ENCODE results near the gene TINAG. TPM values are rescaled to one million over a fixed set of nuclear protein-coding genes. Genes with fewer than 3 reads are reported as not detected.

The TINAG gene
- total and polyA plus RNA-seq, 2 donors (not counting 3 experiments of a cell fraction or from before 2014, with no cell fraction given): not detected

DNA sequence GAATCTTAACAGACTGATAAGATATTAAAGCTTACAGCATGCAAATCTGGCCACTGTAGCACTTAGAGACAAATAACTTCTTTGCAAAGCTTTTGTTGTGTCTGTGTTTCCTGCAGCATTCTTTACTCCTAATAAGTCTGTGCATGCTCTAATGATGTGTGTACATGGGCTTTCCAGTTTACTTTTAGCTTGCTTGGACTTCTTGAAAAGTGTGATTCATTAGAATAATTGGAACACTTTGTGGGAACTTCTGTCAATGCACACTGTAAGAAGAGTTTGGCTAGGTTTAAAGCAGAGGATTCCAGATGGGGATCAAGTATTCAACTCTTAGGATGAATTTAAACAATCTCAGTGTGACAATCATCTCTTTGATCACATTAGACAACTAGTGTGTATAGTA lies 22.1 kb upstream of the TINAG start:
- Histone ChIP-seq H3K27me3 (ENCODE audit: control insufficient read depth in 2 of 2, insufficient read depth in 2 of 2, low read length in 2 of 2) (no peaks in the 10 kb centered on the region), H3K4me2 (ENCODE audit: insufficient read depth, low read length) (no peak overlapping the region), H2AFZ (ENCODE audit: low read depth, low read length) (peak overlapping the region; percentile 2), H3K4me1 (ENCODE audit: control insufficient read depth, extremely low read depth, insufficient read depth, low read length) (peaks cover 13% of the 10 kb centered on the region), H3K9me1 (replicated peaks; ENCODE audit: control insufficient read depth, extremely low read depth, insufficient read depth, low read length) (no peaks in the 10 kb centered on the region), H3K9me3 (replicated peaks; ENCODE audit: control insufficient read depth, insufficient read depth, low read length) (no peaks in the 10 kb centered on the region), H3K9ac (replicated peaks; ENCODE audit: extremely low read depth, insufficient read depth, low read length) (no peak overlapping the region), H3K36me3 (ENCODE audit: control insufficient read depth in 2 of 2, extremely low read depth in 1 of 2, insufficient read depth in 2 of 2, low read length in 2 of 2) (no peaks in the 10 kb centered on the region), H3K4me3 (replicated peaks in 1 of 3; ENCODE audit: insufficient read depth in 1 of 3, low read depth in 1 of 3, low read length in 3 of 3) (no peak overlapping the region), H4K20me1 (replicated peaks; ENCODE audit: control insufficient read depth, extremely low read depth, insufficient read depth, low read length) (no peaks in the 10 kb centered on the region), H3K79me2 (ENCODE audit: control insufficient read depth, insufficient read depth, low read length) (no peaks in the 10 kb centered on the region), H3K27ac (ENCODE audit: insufficient read depth, low read depth, low read length) (no peak overlapping the region)
- TF ChIP-seq MYC (IDR thresholded peaks at IDR 0.05; ENCODE audit: low read depth, low read length) (no peak), POLR2A (IDR thresholded peaks at IDR 0.05; ENCODE audit: low read depth, low read length) (no peak), GATA2 (IDR thresholded peaks at IDR 0.05; ENCODE audit: insufficient read depth, insufficient read length, low read depth, low read length) (no peak), EZH2 (IDR thresholded peaks at IDR 0.05; ENCODE audit: borderline replicate concordance, low read depth, low read length, severe bottlenecking) (no peak), JUN (IDR thresholded peaks at IDR 0.05; ENCODE audit: borderline replicate concordance, insufficient read depth, insufficient read length, low read depth) (no peak), POLR2AphosphoS5 (IDR thresholded peaks at IDR 0.05; ENCODE audit: insufficient read depth, low read depth, low read length) (no peak), FOS (IDR thresholded peaks at IDR 0.05; ENCODE audit: borderline replicate concordance, insufficient read depth, low read length) (no peak)
- TF ChIP-seq, protein P1, sequence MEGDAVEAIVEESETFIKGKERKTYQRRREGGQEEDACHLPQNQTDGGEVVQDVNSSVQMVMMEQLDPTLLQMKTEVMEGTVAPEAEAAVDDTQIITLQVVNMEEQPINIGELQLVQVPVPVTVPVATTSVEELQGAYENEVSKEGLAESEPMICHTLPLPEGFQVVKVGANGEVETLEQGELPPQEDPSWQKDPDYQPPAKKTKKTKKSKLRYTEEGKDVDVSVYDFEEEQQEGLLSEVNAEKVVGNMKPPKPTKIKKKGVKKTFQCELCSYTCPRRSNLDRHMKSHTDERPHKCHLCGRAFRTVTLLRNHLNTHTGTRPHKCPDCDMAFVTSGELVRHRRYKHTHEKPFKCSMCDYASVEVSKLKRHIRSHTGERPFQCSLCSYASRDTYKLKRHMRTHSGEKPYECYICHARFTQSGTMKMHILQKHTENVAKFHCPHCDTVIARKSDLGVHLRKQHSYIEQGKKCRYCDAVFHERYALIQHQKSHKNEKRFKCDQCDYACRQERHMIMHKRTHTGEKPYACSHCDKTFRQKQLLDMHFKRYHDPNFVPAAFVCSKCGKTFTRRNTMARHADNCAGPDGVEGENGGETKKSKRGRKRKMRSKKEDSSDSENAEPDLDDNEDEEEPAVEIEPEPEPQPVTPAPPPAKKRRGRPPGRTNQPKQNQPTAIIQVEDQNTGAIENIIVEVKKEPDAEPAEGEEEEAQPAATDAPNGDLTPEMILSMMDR (IDR thresholded peaks at IDR 0.05; ENCODE audit: extremely low read depth in 1 of 2, insufficient read depth in 1 of 2, low read depth in 1 of 2, low read length in 2 of 2): no peak
- TF ChIP-seq, protein P2, sequence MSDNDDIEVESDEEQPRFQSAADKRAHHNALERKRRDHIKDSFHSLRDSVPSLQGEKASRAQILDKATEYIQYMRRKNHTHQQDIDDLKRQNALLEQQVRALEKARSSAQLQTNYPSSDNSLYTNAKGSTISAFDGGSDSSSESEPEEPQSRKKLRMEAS (IDR thresholded peaks at IDR 0.05; ENCODE audit: insufficient read depth, insufficient read length): no peak
- BruUV-seq (replicated peaks): no TSS peak
- intact Hi-C loops (cut with micrococcal nuclease) (no loop called here), dilution Hi-C loops (cut with MboI; ENCODE audit: extremely low pct_ligation_motif_present, low sequenced_read_pairs) (no loop called here)
- FAIRE-seq (no peak), DNase-seq (ENCODE audit: low read depth, low spot score) (no peak)
- CTCF ChIA-PET: interaction anchor here (1.7 to 2.3 kb wide), 2 partner anchors 14 to 42 kb away, joined by 4 to 8 read pairs; no protein-coding TSS in a partner anchor
- POLR2A ChIA-PET: no interaction called here
